ENCODE measurements around the gene KCNIP2. TPM values are rescaled to one million over a fixed set of nuclear protein-coding genes. Genes with fewer than 3 reads are reported as not detected.

Gene KCNIP2
- total and polyA plus RNA-seq, 2 donors (not counting 3 experiments of a cell fraction or from before 2014, with no cell fraction given) = 0.36 to 2.2 TPM

GRCh38 chr10:101778781-101779543 lies 64.6 kb downstream of the KCNIP2 start:
- dilution Hi-C loops (cut with MboI; ENCODE audit: extremely low pct_ligation_motif_present, low sequenced_read_pairs) = no loop called here

More at GRCh38 chr10:101778781-101779543, 64.6 kb downstream of the KCNIP2 start:
- Histone ChIP-seq H2AFZ (ENCODE audit: low read depth, low read length) (peak overlapping the region; percentile 52), H3K9me3 (replicated peaks; ENCODE audit: control insufficient read depth, insufficient read depth, low read length) (no peaks in the 10 kb centered on the region), H3K9ac (replicated peaks; ENCODE audit: extremely low read depth, insufficient read depth, low read length) (no peak overlapping the region), H3K4me1 (ENCODE audit: control insufficient read depth, extremely low read depth, insufficient read depth, low read length) (peaks cover 25% of the 10 kb centered on the region), H3K27ac (ENCODE audit: insufficient read depth, low read depth, low read length) (no peak overlapping the region), H3K79me2 (ENCODE audit: control insufficient read depth, insufficient read depth, low read length) (peaks cover 7% of the 10 kb centered on the region), H3K36me3 (ENCODE audit: control insufficient read depth in 2 of 2, extremely low read depth in 1 of 2, insufficient read depth in 2 of 2, low read length in 2 of 2) (no peaks in the 10 kb centered on the region), H3K27me3 (ENCODE audit: control insufficient read depth in 2 of 2, insufficient read depth in 2 of 2, low read length in 2 of 2) (peaks cover 29 to 40% of the 10 kb centered on the region in 2 experiments), H4K20me1 (replicated peaks; ENCODE audit: control insufficient read depth, extremely low read depth, insufficient read depth, low read length) (no peaks in the 10 kb centered on the region), H3K4me3 (replicated peaks in 1 of 3; ENCODE audit: insufficient read depth in 1 of 3, low read depth in 1 of 3, low read length in 3 of 3) (peak overlapping the region in 1 of 3 experiments; percentile 18), H3K9me1 (replicated peaks; ENCODE audit: control insufficient read depth, extremely low read depth, insufficient read depth, low read length) (no peaks in the 10 kb centered on the region), H3K4me2 (ENCODE audit: insufficient read depth, low read length) (peak overlapping the region; percentile 56)
- ChIA-PET CTCF (interaction anchor here (1.0 to 1.4 kb wide), 9 partner anchors 11 to 568 kb away, joined by 3 to 24 read pairs (median 3); no protein-coding TSS in a partner anchor), POLR2A (interaction anchor here (1.1 kb wide), 1 partner anchor 34 kb away, joined by 4 read pairs; no protein-coding TSS in a partner anchor)
- TF ChIP-seq JUN (IDR thresholded peaks at IDR 0.05; ENCODE audit: borderline replicate concordance, insufficient read depth, insufficient read length, low read depth) = no peak
- no peak for TF ChIP-seq MAX (IDR thresholded peaks at IDR 0.05; ENCODE audit: insufficient read depth, insufficient read length)
- TF ChIP-seq MYC (IDR thresholded peaks at IDR 0.05; ENCODE audit: low read depth, low read length) = no peak
- TF ChIP-seq FOS (IDR thresholded peaks at IDR 0.05; ENCODE audit: borderline replicate concordance, insufficient read depth, low read length) = no peak
- no peak for TF ChIP-seq GATA2 (IDR thresholded peaks at IDR 0.05; ENCODE audit: insufficient read depth, insufficient read length, low read depth, low read length)
- no peak for TF ChIP-seq EZH2 (IDR thresholded peaks at IDR 0.05; ENCODE audit: borderline replicate concordance, low read depth, low read length, severe bottlenecking)
- no peak for TF ChIP-seq CTCF (IDR thresholded peaks at IDR 0.05; ENCODE audit: extremely low read depth in 1 of 2, insufficient read depth in 1 of 2, low read depth in 1 of 2, low read length in 2 of 2)
- no peak for TF ChIP-seq POLR2A (IDR thresholded peaks at IDR 0.05; ENCODE audit: low read depth, low read length)
- no peak for TF ChIP-seq POLR2AphosphoS5 (IDR thresholded peaks at IDR 0.05; ENCODE audit: insufficient read depth, low read depth, low read length)
- DNase-seq (ENCODE audit: low read depth, low spot score) (peak; percentile 43), FAIRE-seq (no peak)
- no TSS peak for BruUV-seq (replicated peaks)
- intact Hi-C loops (cut with micrococcal nuclease) = no loop called here

Data from endothelial cell of umbilical vein (primary cell).